Measurements from ENCODE around the gene TMED3.
"Not testable (repeated sequence)": the region's sequence is repeated elsewhere in the genome, so short reads cannot be mapped to it uniquely, and the experiment has no call there.

Gene TMED3

DNA sequence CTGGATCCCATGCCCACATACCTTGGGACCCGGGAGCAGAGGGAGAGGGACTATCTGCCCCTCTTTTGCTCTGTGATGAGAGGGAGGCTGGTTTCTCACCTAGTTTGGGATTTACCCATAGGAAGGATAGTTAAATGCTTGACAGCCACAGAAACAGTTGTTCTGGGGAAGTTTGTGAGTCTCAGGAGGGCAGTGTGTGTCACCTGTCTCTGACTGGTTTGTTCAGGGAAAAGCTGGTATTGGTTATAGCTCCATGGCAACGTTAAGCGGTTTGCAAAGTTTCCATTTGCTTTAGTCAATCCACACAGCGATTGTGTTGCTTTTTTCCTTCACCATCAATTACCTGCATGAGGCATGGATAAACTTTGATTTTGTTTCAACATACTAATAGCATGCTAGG lies 3.7 kb upstream of the TMED3 start:
- no peak for TF ChIP-seq ZNF274 (IDR thresholded peaks at IDR 0.05; ENCODE audit: low read depth, low read length)

DNA sequence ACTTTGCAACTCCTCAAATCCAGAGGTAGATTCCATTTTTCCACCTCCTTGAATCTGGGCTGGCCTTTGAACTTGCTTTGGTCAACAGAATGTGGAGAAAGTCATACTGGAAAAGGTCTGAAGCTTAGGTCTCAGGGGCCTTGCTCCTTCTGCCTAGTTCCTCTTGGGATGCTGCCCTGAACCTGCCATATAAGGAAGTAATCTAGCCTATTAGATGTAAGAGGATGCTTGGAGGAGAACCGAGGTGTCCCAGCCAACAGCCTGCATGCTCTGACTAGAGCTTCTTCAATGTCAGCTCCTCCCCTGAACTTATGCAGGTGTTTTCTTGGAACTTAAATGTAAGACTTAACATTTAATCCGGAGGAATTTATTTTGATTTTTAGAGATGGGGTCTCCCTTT lies 2.0 kb upstream of the TMED3 start:
- no peak for TF ChIP-seq ZNF274 (IDR thresholded peaks at IDR 0.05; ENCODE audit: low read depth, low read length)
- H3K4me3 ChIP-seq (ENCODE audit: low read length), result no peak overlapping the region

More for the DNA sequence above, 3.7 kb upstream of the TMED3 start:
- H3K4me3 ChIP-seq (ENCODE audit: low read length), result no peak overlapping the region

DNA sequence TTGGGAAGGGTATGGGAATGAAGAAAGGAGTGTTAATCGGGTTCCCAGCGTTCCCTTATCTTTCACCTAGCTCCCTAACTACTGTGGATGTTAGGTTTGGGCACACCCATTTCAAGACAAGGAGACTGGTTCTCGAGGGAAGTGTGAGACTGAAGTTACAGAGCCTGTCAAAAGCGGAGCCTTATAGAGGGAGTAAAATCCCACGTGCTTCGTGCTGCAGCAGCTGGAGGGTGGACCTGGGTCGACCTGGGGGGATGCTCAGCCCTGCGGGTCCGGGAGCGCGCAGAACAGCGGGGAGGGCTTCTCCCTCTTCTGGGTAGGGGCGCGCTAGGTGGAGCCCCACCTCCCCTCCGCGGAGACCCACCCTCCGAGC lies 314 bp upstream of the TMED3 start:
- peak overlapping the region; percentile 94 for H3K4me3 ChIP-seq (ENCODE audit: low read length)
- no peak for TF ChIP-seq ZNF274 (IDR thresholded peaks at IDR 0.05; ENCODE audit: low read depth, low read length)

DNA sequence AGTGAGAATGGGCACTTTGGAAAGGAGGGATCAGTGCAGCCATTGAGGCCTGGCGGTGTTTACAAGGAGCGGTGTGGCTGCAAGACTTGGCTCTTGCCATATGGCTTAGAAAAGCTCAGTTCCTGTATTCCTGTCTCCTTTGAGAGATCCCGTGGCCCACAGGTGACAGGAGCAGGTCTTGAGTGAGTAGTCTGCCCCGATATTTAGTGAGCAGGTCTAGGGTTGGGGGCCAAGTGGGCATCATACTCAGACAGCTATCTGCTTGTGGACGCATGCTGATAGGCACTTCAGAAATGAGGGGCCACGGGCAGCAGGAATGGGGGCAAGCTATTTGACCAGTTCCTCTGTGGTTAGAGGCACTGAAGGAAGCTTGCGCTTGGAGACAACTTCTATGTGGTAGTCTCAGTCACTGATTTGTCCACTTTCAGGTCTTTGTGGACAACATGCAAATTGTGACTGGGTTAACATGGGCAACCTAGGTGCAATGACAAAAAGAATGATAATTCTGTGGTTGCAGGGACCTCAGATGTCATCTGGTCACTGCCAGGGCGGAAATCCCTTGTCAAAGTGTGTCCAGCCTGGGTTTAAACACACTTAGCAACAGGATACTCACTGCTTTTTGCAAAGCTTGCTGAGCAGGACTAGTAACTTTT lies 1.1 kb downstream of the TMED3 start:
- TF ChIP-seq ZNF274 (IDR thresholded peaks at IDR 0.05; ENCODE audit: low read depth, low read length), result no peak
- H3K4me3 ChIP-seq (ENCODE audit: low read length), result peak overlapping the region; percentile 97

- no peak for TF ChIP-seq ZNF274 (IDR thresholded peaks at IDR 0.05; ENCODE audit: low read depth, low read length)
- H3K4me3 ChIP-seq (ENCODE audit: low read length), result no peak overlapping the region
Measured at GRCh38 chr15:79314186-79314585, 3.3 kb downstream of the TMED3 start.

DNA sequence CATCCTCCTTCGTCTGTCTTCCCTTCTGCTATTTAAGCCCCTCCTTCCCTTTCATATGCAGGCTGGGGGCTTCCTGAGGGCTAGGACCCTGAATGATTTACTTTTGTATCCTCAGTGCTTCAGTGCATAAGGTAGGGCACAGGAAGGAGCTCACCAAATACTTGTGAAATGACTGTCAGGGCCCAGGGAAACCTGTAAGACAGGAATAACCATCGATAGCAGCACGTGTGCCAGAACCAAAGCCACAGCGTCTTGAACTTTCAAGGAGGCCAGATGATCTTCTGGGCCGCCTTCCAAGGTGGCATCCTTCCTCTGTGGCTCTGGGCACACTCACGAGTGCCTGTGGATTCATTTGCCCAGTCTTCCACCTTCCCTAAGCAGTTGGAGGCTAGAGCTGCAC lies 3.9 kb downstream of the TMED3 start:
- no peak for TF ChIP-seq ZNF274 (IDR thresholded peaks at IDR 0.05; ENCODE audit: low read depth, low read length)
- no peak overlapping the region for H3K4me3 ChIP-seq (ENCODE audit: low read length)

DNA sequence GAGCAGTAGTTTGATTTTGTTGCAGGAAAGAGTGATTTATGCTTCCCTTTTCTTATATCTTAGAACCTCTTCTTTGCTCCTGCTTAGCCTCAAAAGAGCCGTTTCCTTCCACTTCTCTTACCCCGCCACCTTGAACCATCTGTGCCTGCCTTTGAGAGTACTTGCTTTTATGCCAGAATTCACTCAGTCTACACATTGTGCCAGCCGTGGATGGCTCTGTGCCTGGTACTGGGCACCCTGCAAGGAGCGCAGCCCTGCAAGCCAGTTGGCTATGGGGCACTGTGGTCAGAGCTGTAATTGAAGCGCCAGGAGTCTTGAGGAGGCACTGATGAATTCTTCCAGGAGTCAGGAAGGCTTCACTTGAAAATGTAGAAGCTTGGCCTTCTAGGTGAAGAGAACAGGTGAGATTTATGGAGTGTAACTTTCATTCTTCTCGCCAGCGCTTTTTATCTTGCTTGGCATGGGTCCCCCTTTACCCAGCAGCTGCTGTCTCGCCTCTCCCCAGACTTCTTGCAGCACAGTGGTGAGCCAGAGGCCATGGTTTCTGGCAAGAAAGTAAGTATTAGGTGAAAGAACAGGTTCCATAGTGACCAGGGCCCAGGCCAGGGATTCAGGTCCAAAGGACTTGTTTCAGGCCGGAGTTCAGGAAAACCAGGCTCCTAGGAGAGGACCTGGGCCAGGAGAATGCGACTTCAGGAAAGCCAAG lies 4.9 kb downstream of the TMED3 start:
- no peak for TF ChIP-seq ZNF274 (IDR thresholded peaks at IDR 0.05; ENCODE audit: low read depth, low read length)
- no peak overlapping the region for H3K4me3 ChIP-seq (ENCODE audit: low read length)

- no peak for TF ChIP-seq ZNF274 (IDR thresholded peaks at IDR 0.05; ENCODE audit: low read depth, low read length)
- no peak overlapping the region for H3K4me3 ChIP-seq (ENCODE audit: low read length)
Measured at GRCh38 chr15:79316864-79317263, 6.0 kb downstream of the TMED3 start.

DNA sequence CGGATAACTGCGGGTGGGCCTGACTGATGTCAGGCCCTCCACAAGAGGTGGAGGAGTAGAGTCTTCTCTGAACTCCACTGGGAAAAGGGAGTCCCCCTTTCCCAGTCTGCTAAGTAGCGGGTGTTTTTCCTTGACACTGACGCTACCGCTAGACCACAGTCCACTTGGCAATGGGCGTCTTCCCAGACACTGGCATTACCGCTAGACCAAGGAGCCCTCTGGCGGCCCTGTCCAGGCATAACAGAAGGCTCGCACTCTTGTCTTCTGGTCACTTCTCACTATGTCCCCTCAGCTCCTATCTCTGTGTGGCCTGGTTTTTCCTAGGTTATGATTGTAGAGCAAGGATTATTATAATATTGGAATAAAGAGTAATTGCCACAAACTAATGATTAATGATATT lies 9.1 kb downstream of the TMED3 start:
- not testable (repeated sequence) for H3K4me3 ChIP-seq (ENCODE audit: low read length)

GRCh38 chr15:79321876-79322275 lies 11.0 kb downstream of the TMED3 start:
- H3K4me3 ChIP-seq (ENCODE audit: low read length), result no peak overlapping the region
- TF ChIP-seq ZNF274 (IDR thresholded peaks at IDR 0.05; ENCODE audit: low read depth, low read length), result no peak

- no peak overlapping the region for H3K4me3 ChIP-seq (ENCODE audit: low read length)
Measured at GRCh38 chr15:79322306-79322705, 11.4 kb downstream of the TMED3 start.

DNA sequence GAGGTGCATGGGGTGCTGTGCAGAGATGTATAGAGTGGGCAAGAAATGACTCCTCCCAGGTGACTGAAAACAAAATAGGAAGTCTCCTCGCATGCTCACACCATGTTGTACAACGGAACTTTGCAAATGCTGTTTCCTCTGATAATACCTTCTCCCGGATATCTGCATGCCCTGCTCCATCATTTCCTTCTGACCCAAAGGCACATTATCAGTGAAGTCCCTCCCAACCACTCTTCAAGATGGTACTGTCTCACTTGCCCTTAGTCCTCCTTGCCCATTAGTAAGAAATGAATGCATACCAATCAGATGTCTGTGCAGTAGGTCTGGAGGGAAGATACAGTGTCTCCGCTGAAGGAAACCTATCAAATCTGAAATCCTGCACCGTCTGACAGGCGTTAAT lies 12.0 kb downstream of the TMED3 start:
- H3K4me3 ChIP-seq (ENCODE audit: low read length), result no peak overlapping the region

More at GRCh38 chr15:79322306-79322705, 11.4 kb downstream of the TMED3 start:
- TF ChIP-seq ZNF274 (IDR thresholded peaks at IDR 0.05; ENCODE audit: low read depth, low read length), result no peak

DNA sequence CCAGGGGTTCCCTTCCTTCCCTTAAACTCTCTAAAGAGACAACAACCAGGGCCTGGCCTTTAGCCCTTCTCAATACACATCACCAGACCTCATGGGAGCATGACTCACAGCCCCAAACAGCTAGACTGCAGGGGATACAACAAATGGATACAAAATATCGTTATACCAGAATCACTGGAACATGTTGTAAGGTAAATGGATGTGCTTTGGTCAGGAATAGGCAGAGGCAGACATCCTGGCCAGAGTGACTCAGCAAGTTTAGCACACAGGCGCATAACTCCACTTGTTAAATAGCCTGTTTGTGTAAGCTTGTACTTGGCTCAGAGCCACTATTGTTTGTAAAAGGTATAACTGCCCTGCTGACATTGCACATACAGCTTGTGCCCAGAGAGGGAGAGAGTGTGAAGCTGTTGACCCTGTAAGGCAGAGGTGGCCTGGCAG lies 18.3 kb downstream of the TMED3 start:
- no peak for TF ChIP-seq ZNF274 (IDR thresholded peaks at IDR 0.05; ENCODE audit: low read depth, low read length)
- no peak overlapping the region for H3K4me3 ChIP-seq (ENCODE audit: low read length)

More for the DNA sequence above, 12.0 kb downstream of the TMED3 start:
- TF ChIP-seq ZNF274 (IDR thresholded peaks at IDR 0.05; ENCODE audit: low read depth, low read length), result no peak

DNA sequence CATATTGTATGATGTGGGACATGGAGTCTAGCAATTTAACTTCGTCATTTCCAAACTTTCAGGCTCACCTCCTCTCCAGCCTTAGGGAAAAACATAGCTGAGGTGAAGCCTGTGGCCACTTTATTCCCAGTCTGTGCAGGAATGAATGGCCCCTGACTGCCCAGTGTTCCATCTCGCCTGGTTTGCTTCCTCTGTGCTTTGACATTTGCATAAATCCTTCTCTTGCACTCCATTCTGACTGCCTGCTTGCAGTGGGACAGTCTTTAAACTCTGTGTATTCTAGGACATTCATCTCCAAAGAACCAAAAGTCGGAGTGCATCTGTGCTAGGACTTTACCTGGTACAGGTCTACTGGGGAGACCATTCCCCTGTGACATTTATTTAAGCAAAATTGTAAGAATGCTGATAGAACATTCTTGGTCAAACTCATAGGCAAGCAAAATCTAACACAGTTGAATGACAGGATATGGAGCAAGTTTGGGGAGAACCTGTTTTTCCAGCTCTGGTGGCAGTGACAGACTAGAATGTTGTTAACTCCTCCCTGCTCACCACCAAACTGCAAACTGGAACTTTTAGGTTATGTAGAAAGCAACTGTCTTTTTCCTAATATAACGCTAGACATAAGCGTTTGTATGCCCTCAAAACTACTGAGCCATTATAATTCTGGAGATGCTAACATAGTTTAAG lies 22.1 kb downstream of the TMED3 start:
- no peak overlapping the region for H3K4me3 ChIP-seq (ENCODE audit: low read length)
- TF ChIP-seq ZNF274 (IDR thresholded peaks at IDR 0.05; ENCODE audit: low read depth, low read length), result no peak

DNA sequence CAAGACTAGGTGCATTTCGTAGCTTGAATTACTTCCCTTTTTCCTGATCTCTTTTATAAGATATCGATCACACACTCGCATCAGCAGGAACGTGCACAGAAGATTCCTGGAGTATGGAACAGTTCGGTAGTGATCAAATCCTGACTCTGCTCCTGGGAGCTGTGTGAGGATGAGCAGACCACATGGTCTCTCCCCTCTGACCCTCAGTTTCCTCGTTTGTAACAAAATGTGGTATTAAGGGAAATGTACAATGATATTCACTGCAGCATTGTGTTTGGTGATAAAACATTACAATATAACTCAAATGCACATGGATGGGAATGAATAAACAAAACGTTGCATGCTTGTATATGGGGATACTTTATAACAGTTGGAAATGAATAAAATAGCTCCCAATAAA lies 26.7 kb downstream of the TMED3 start:
- no peak for TF ChIP-seq ZNF274 (IDR thresholded peaks at IDR 0.05; ENCODE audit: low read depth, low read length)
- H3K4me3 ChIP-seq (ENCODE audit: low read length), result no peak overlapping the region

Measured in GM08714 (cell line).